K562 (cell line): ENCODE measurements around the gene ARHGAP31. TPM values are rescaled to one million over a fixed set of nuclear protein-coding genes. Genes with fewer than 3 reads are reported as not detected.

Experiments used
- DEAF1 ChIP-seq: fragments of 450-650 bp; formaldehyde crosslinking; IDR thresholded peaks from 2 replicates; pipeline ENCODE4 v1.4.0; 2020; ENCODE audit warnings: mild to moderate bottlenecking, moderate library complexity
- E2F1 ChIP-seq: sonication (generic); formaldehyde crosslinking; IDR thresholded peaks from 2 replicates; pipeline ENCODE4 v1.8.1; 2023; ENCODE audit warnings: mild to moderate bottlenecking, missing genetic modification reagents, moderate library complexity
- ELF2 ChIP-seq: fragments of 250-450 bp; sonication (Bioruptor Pico); IDR thresholded peaks from 2 replicates; pipeline ENCODE4 v1.5.0; 2021; ENCODE audit warnings: mild to moderate bottlenecking
- FOSL1 ChIP-seq: fragments of 200-800 bp; sonication (Bioruptor generic); conservative IDR thresholded peaks from 2 replicates; pipeline ENCODE4 v1.6.1; 2016; ENCODE audit warnings: missing genetic modification characterization, missing compliant biosample characterization
- FOXO4 ChIP-seq: fragments of 450-650 bp; formaldehyde crosslinking; IDR thresholded peaks from 2 replicates; pipeline ENCODE4 v1.4.0; 2020; ENCODE audit warnings: mild to moderate bottlenecking, moderate library complexity
- GABPA ChIP-seq: fragments of 200-800 bp; sonication (Bioruptor generic); conservative IDR thresholded peaks from 2 replicates; pipeline ENCODE4 v1.6.1; 2016; ENCODE audit warnings: low read depth, missing genetic modification characterization, missing compliant biosample characterization
- HMGN3 ChIP-seq: IDR thresholded peaks from 2 replicates; pipeline ENCODE4 v1.6.1; 2011; ENCODE audit warnings: borderline replicate concordance, low read depth, mild to moderate bottlenecking, mixed read lengths, low read length; ENCODE audit not compliant: insufficient read length; ENCODE audit errors: extremely low read depth
- KDM2B ChIP-seq: fragments of 250-450 bp; sonication (Bioruptor Pico); IDR thresholded peaks from 2 replicates; pipeline ENCODE4 v1.8.0; 2021; ENCODE audit warnings: mild to moderate bottlenecking, moderate library complexity
- MAFK ChIP-seq: IDR thresholded peaks from 2 replicates; pipeline ENCODE4 v1.6.1; 2011; ENCODE audit warnings: low read length, improper control_type of control experiment
- MNT ChIP-seq, 2 experiments: fragments of 450-650 bp; conservative IDR thresholded peaks; 2 replicates each; pipeline ENCODE4 v1.6.1; 2017; ENCODE audit warnings: mild to moderate bottlenecking in 2 of 2, moderate library complexity in 2 of 2
- NFRKB ChIP-seq: fragments of 450-650 bp; IDR thresholded peaks from 2 replicates; pipeline ENCODE4 v1.6.1; 2016; ENCODE audit warnings: low read depth
- PHF8 ChIP-seq: fragments of 200-600 bp; sonication (generic); IDR thresholded peaks from 2 replicates; pipeline ENCODE4 v1.6.1; 2012; ENCODE audit warnings: mixed run types, mild to moderate bottlenecking, inconsistent platforms, low read length, moderate library complexity, borderline replicate concordance
- POU5F1 ChIP-seq: fragments of 150-350 bp; IDR thresholded peaks from 2 replicates; pipeline ENCODE4 v1.6.1; 2014; ENCODE audit warnings: borderline replicate concordance, low read length, low read depth, mild to moderate bottlenecking; ENCODE audit not compliant: partially characterized antibody
- SMAD2 ChIP-seq: fragments of 150-350 bp; IDR thresholded peaks from 2 replicates; pipeline ENCODE4 v1.6.1; 2014; ENCODE audit warnings: low read depth, mild to moderate bottlenecking, low read length
- ZNF12 ChIP-seq: sonication (generic); formaldehyde crosslinking; IDR thresholded peaks from 2 replicates; pipeline ENCODE4 v1.4.0; 2020; ENCODE audit warnings: mild to moderate bottlenecking, missing genetic modification reagents
- polyA plus RNA-seq, 8 experiments: library from polyadenylated mRNA; depleted of rRNA in 4 of 8; stranded (reverse) in 5 of 8; unstranded in 3 of 8; fragments of >200 nt; fragmentation: Nextera tagmentation in 2 of 8; fragmentation: Illumina TruSeq in 1 of 8; extraction: Ambion mirVana in 2 of 8; extraction: Trizol in 1 of 8; gene quantifications; 2 replicates each; pipeline versions ENCODE4 v1.2.1 to v1.2.3, GENCODE V29; 2011 to 2014; ENCODE audit warnings: inconsistent platforms in 1 of 8, missing spikeins in 1 of 8
- total RNA-seq, 7 experiments: library from RNA; depleted of rRNA in 6 of 7; stranded (reverse); fragments of >200 nt in 6 of 7; fragmentation: Illumina TruSeq in 2 of 7; extraction: Trizol in 2 of 7; gene quantifications; 2 replicates each; pipeline versions ENCODE4 v1.2.1 to v1.2.3, GENCODE V29; 2011 to 2021; ENCODE audit warnings: low replicate concordance in 1 of 7

Gene ARHGAP31
- total and polyA plus RNA-seq, 9 of the 15 experiments (the other 6 are each of a cell fraction or from before 2014, with no cell fraction given), result under 0.01 to 0.13 (median 0.06) TPM; not detected in 5

- TF ChIP-seq KDM2B, result no peak
- TF ChIP-seq PHF8, result peak; percentile 91
- peak; percentile 71 for TF ChIP-seq HMGN3
- no peak for TF ChIP-seq DEAF1 (CRISPR knock-in tag)
- TF ChIP-seq MAFK, result no peak; the same call in 1 of the 2 replicates
- TF ChIP-seq SMAD2, result no peak
- TF ChIP-seq NFRKB, result peak; percentile 71; the same call in 1 of the 2 replicates
- peak; percentile 57 for TF ChIP-seq FOSL1 (tag)
- TF ChIP-seq ZNF12 (CRISPR knock-in tag), result peak; percentile 64; the same call in 1 of the 2 replicates
- TF ChIP-seq MNT (conservative IDR thresholded peaks at IDR 0.05), result peak; percentile 69 to 87
- TF ChIP-seq ELF2 (CRISPR knock-in tag), result peak; percentile 64; the same call in 1 of the 2 replicates
- TF ChIP-seq E2F1 (CRISPR knock-in tag), result 0 out of 2 replicates have a peak, but pooled peaks have one; percentile 44
- TF ChIP-seq POU5F1, result no peak
- TF ChIP-seq FOXO4 (CRISPR knock-in tag), result no peak
- TF ChIP-seq GABPA (tag), result peak; percentile 91
These were observed 169.3 kb downstream of the ARHGAP31 start, which contains the start of gene TMEM39A (continued) for GRCh38 chr3:119463171-119464169.
